ENCODE results near the gene CHRND.
"Not testable (repeated sequence)": the region's sequence is repeated elsewhere in the genome, so short reads cannot be mapped to it uniquely, and the experiment has no call there.

The CHRND gene

DNA sequence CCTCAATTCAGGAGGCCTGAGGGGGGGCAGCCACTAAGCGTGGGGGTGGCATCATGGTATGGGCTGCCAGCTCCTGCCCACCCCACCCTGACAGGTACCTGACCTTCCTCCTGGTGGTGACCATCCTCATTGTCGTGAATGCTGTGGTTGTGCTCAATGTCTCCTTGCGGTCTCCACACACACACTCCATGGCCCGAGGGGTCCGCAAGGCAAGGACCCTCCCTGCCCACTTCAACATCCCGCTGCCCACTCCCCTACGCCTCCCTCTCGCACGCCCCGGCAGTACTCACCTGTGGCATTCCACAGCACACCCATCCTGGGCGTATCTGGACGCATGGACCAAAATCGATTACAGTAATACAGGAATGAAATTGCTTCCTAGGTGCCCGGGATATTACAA, 17.5 kb downstream of the CHRND start:
- DNase-seq (ENCODE audit: low spot score) = no peak

DNA sequence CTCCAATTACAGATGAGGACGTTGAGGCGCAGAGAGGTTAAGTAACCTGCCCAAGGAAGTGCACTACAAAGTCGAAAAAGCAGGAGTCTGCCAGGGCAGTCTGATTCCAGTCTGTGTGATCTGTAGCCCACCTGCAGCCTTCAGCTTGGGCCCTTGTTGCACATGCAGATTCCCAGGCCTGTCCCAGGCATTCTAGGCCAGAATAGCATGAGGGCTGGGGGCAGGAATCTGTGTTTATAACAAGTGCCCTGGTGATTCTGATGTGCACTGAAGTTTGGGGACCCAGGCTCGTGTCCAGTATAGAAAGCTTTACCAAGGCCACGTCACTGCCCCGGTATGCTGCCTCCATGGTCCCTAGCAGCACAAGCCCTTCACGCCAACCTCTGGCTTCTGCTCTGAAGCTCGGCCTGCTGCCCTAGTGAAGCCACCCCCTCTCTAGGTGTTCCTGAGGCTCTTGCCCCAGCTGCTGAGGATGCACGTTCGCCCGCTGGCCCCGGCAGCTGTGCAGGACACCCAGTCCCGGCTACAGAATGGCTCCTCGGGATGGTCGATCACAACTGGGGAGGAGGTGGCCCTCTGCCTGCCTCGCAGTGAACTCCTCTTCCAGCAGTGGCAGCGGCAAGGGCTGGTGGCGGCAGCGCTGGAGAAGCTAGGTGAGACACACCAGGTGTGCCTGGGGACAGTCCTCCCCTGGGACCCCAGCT, 18.1 kb downstream of the CHRND start:
- no peak for DNase-seq (ENCODE audit: low spot score)

DNA sequence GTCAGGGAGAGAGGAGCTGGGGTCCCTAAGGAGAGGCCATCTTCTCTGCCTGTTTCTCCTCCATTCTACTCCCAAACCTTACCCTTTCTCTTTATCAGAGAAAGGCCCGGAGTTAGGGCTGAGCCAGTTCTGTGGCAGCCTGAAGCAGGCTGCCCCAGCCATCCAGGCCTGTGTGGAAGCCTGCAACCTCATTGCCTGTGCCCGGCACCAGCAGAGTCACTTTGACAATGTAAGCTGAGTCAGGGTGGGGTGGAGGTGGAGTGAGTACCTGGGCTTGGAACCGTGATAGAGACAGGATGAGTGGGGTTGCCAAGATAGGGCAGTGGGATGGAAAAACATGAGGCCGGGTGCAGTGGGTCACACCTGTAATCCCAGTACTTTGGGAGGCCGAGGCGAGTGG, 18.7 kb downstream of the CHRND start:
- no peak for DNase-seq (ENCODE audit: low spot score)

DNA sequence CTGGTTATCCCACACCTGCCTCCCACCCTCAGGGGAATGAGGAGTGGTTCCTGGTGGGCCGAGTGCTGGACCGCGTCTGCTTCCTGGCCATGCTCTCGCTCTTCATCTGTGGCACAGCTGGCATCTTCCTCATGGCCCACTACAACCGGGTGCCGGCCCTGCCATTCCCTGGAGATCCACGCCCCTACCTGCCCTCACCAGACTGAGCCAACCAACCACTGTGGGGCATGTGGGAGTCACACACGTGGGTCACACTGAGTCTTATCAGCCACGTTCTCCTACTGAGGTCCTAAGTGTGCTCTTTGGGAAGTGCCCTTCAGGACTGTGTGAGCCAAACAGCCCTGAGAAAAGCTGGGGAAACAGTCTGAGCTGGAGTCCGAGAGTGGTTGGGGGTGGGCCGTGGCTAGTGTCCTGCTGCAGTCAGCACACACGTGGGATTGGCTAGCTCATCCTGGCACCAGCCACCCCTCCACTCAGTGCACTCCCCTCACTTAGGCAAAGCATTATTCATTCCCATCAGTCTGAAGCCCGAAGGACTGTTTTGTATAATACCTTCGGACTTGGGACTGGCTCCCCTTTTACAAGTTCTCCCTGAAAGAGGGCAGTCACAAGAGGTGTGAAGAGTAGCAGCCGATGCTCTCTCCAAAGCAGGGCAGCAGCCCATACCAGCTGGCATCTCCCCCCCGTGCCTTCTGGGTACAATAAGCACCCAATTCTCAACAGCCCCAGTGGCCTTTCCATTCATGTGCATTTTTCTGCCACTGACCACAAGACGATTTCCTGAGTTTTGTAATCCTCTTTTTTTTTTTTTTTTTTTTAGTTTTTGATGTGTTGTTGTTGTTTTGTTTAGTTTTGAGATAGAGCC, 19.8 kb downstream of the CHRND start:
- no peak for DNase-seq (ENCODE audit: low spot score)

DNA sequence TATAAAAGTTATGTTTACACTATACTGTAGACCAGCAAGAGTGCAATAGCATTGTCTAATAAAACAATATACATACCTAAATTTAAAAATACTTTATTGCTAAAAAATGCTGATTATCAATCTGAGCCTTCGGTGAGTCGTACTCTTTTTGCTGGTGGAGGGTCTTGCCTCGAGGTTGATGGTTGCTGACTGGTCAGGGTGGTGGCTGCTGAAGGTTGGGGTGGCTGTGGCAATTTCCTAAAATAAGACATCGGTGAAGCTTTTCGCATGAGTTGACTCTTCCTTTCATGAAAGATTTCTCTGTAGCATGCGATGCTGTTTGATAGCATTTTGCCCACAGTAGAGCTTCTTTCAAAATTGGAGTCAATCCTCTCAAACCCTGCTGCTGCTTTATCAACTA, 22.0 kb downstream of the CHRND start:
- no peak for DNase-seq (ENCODE audit: low spot score)

DNA sequence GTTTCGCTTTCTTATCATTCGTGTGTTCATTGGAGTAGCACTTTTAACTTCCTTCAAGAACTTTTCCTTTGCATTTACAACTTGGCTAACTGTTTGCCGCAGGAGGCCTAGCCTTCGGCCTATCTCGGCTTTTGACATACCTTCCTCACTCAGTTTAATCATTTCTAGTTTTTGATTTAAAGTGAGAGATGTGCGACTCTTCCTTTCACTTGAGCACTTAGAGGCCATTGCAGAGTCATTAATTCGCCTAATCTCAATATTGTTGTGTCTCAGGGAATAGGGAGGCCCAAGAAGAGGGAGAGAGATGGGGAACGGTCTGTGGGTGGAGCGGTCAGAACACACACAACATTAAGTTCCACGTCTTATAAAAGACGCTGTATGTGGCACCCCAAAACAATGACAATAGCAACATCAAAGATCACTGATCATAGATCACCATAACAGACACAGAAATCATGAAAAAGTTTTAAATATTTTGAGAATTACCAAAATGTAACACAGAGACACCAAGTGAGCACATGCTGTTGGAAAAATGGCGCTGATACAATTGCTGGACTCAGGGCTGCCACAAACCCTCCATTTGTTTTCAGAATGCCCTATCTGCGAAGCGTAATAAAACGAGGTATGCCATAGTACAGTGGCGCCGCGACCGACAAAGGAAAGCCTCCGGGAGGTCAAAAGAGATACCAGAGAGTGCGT, 23.8 kb downstream of the CHRND start:
- DNase-seq (ENCODE audit: low spot score) = no peak

DNA sequence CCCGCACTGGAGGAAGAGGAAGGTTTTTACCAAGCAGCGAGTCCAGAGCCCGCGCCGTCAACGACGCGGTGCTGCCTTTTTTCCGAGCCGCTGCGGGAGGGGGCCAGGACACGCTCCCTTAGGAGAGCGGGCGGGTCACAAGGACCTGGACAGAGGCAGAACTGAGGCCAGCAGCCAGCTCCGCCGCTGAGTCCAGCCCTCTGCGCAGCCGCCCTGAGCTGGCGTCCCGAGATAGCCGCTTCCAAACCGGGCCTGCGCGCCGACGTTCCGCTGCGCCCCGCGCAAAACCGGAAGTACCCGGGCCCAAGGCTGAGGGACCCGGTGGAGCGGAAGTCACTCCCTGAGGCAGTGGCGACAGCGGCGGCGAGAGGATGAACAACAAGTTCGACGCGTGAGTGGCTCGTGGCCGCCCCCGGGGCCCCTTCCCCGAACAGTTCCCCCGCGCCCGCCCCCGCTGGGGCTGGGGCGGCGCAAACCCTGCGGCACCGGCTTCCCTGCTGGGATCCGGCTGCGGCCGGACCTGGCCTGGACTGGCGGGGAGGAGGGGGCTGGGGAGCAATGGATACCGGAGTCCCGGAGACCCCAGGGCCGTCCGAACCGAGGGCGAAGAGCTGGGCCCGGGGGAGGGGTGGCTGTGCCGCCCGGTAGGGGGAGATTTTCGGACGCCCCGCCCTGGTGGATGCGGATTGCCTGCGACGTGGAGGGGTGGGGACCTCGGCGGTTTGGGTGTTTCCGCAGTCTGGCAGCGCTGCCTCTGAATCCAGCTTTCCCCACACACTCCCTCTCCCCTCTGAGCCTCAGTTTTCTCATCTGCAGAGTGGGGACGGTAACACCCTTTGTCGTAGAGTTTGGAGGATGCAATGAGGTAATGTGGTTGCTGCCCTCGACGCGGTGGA, 24.6 kb downstream of the CHRND start, which contains the start of the genes EIF4E2 and TIGD1:
TSS of gene EIF4E2 (plus strand) at position 336 of the 896 bp plus-strand sequence. CDS start at position 372, 36 bp downstream.
TSS of gene TIGD1 (minus strand) at position 204 of the 896 bp plus-strand sequence. CDS start 675 bp downstream, outside the sequence.
- DNase-seq (ENCODE audit: low spot score) = peak; percentile 91

DNA sequence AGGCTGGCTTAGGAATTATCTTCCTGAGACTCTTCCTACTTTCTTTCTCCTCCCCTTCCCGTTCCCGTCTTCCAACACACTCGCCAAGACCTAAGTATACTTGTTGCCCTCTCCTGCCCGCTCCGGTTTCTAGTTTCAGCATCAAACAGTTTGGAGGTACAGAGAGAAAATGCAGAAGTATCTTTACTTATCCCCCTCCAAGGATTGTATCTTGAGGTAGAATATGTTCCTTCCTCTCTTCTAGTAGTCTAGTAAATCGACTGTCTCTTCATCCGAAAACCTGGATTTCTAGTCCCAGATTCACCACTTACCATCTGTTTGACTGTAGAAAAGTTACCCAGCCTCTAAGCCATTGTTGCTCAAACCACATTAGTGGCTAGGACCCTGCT, 25.3 kb downstream of the CHRND start:
- DNase-seq (ENCODE audit: low spot score) = peak; percentile 4

DNA sequence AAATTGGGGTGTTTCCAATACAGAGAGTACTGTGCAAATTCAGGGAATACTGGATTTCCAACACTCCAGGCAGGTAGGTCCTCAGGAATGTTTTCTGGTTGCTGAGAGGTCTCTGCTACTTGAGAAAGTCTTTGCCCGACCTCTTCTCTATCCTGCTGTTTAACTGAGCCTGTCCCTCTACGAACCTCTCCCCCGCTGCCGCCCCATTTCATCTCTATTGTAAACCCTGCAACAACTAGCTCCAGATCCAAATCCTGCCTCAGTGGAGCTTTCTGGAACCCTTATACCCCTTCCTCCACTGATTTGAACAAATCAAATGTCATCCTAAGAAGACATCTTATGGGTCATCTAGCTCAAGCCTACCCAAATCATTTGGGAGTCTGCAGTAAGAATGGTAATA, 25.8 kb downstream of the CHRND start:
- DNase-seq (ENCODE audit: low spot score) = no peak

DNA sequence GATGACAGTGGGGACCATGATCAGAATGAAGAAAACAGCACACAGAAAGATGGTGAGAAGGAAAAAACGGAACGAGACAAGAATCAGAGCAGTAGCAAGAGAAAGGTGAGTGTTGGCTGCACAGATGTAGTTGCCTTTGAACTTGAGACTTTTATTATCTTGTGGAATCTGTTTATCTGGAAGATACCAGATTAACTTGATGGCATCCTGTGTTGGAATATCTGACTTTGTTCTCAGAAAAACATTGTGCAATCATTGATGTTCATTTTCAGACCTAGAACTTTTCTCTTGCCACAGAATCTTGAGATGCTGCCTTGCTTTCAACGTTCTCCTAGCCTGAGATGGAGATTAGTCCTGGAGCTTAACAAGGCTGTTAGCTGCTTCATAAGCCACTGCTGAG, 30.5 kb downstream of the CHRND start:
- no peak for DNase-seq (ENCODE audit: low spot score)

DNA sequence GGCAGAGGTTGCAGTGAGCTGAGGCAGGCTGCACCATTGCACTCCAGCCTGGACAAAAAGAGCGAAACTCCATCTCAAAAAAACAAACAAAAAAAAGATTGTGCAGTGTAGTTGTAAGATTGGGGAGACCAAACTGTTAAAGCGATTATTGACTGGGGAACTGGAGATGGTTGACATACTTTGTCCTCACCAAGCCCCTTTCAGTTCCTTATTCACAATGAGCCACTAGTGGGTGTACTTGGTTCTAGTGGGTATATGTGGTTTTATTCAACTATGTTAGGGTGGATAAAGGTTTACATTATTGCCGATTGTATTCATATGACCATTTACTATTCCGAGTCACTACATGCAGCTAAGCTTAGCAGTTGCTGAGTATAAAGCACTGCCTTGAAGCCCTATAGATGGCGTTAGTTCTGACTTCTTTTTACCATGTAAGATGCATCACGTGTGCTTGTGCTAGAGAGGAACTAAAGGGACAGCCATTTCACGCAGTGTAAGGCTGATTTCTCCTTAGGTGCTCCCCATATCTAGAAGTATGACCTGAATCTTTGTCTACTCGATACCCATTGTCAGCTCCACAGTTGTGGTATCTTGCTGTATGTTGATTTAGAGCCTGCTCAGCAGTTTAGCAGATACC, 36.7 kb downstream of the CHRND start:
- no peak for DNase-seq (ENCODE audit: low spot score)

DNA sequence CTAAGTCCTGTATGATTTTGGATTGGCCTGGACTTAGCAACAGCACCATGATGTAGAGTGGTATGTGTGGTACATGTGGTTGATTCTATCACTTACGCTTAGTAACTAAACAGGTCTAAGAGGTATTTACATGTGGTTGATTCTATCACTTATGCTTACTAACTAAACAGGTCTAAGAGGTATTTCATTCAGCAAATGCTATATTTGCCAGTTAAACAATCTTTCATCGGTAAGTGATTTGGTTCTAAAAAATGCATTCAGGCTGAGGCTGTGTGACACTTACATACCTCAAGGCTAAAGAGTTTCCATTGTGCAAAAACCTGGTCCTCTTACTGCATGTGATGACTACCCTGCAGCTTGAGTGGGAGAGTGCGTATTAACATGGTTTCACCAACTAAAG, 37.6 kb downstream of the CHRND start:
- no peak for DNase-seq (ENCODE audit: low spot score)

DNA sequence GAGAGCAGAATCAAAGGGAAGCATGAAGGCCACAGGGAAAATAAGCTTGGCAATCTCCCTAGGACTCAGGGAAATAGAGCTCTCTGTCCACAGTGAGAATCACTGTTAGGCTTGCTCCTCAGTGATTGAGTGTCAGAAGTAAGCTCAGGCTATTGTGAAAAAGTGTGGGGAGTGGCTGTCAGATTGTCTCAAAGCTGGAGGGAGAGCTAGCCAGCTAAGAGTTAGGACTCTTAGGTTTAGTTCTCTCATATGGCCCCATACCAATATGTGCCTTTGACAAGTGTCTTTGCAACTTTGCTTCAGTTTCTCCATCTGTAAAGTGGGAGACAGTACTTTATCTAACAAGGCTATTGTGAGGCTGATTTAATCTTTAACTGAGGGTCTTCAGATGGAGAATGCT, 41.8 kb downstream of the CHRND start:
- no peak for DNase-seq (ENCODE audit: low spot score)

DNA sequence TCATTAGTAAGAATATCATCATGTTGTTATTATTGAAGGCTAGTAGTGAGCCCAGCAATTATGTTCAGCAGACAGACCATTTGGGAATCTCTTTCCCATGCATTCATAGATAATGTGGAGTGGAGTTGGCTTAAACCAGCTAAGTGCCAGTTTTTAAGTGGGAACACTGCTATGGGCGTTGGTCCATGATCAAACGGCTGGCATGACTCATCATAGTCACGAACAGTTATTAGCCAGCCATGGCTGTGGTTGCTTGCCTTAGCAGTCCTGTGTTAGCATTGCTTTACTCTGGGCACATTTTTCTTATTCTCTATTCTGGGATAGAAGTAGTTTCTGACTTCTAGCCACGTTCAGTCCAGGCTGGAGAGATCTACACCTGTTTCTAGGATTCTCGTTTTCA, 42.2 kb downstream of the CHRND start:
- no peak for DNase-seq (ENCODE audit: low spot score)

DNA sequence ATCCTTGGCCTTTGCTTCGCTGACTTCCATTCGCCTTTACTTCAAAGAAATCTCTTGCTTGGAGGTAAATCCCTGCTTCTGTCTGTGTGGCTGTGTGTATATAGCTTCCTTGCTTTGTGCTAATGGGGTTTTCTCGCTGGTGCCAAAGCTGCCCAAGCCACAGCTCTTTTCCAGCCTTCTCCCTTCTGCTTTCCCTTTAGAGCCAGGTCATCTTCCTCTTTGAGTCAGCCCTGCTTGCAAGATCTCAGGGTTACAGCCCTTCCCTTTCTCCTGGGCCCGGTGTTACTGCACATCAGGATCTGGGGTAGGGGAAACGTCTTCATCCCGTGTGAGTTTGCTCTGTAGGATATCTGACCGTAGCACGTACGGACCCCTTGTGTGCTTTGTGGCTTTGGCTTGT, 43.6 kb downstream of the CHRND start:
- no peak for DNase-seq (ENCODE audit: low spot score)

DNA sequence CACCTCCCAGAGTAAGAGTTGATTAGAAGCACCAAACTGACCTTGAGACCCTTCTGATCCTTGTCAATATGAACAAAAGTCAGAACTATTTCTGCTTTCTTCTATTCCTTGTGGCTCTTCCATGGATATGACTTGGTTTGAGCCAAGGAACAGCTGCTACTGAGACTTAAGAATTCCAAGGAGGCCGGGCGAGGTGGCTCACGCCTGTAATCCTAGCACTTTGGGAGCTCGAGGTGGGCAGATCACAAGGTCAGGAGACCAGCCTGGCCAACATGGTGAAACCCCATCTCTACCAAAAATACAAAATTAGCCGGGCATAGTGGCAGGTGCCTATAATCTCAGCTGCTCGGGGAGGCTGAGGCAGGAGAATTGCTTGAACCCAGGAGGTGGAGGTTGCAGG, 44.5 kb downstream of the CHRND start:
- not testable (repeated sequence) for DNase-seq (ENCODE audit: low spot score)

DNA sequence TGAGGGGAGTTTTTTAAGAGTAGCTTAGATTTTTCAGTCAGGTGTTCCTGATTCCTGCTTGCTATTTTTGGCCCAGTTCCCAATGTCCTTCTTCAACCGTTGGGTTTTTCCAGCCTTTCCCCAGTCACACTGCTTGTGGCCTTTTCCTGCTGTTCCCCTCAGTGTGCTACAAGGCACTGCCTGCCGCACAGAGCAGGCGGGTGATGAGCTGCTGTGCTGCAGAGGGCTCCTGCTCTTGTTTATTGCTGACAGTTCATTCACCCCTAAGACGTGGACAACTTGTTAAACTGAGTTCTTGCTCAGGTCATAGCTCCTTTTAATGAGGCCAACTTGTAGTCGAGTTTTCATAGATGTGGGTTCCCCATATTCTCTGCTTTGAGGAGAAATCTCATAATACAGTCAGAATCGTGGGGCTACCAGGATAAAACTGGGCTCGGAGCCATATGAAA, 45.1 kb downstream of the CHRND start:
- no peak for DNase-seq (ENCODE audit: low spot score)

DNA sequence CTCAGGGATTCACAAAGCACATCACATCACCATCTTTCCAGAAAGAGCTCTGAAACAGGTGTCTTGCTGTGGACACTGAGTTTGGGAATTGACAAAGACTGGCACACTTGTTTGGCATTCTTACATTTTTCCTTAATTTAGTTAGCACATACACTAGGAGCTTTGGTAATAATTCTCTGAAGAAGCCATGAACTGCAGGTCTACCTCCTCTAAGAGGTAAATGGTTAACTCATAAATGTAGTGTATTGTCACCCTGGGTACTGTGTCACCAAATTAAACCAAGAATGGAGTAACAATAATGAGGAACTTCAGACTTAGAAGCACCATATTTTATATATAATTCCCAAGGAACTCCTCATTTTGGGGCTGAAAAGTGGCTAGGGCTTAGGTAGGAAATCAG, 47.1 kb downstream of the CHRND start:
- no peak for DNase-seq (ENCODE audit: low spot score)

DNA sequence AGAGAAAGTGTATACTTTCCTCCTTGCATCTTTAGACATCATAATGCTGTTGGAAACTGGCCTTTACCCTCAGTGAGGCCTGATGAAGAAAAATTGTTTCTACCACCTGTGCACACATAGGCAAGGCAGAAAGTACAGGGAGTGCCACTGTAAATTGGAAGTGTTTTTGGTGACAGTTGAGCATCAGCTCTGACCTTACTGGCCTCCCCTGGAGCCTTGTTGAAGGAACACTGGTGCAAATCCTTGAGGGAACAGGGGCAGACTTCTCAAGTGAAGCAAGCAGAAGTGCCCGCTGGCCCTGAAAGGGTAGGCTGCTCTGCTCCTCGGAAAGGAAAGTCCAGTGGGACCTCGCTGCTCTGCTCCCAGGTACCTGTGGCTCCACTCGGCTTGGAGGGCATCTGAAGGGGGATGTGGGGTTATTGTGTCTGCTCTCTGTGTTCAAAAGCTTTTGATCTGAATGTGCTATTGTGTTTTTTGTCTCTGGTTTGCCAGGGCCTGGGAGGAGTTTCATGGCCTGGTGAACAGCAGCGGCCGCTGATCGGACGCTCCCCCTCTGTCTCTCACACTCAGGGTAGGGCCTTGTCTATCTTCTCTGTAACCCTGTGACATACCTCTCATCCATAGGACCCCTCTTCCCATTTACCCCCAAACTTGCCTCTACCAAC, 47.9 kb downstream of the CHRND start:
- no peak for DNase-seq (ENCODE audit: low spot score)

DNA sequence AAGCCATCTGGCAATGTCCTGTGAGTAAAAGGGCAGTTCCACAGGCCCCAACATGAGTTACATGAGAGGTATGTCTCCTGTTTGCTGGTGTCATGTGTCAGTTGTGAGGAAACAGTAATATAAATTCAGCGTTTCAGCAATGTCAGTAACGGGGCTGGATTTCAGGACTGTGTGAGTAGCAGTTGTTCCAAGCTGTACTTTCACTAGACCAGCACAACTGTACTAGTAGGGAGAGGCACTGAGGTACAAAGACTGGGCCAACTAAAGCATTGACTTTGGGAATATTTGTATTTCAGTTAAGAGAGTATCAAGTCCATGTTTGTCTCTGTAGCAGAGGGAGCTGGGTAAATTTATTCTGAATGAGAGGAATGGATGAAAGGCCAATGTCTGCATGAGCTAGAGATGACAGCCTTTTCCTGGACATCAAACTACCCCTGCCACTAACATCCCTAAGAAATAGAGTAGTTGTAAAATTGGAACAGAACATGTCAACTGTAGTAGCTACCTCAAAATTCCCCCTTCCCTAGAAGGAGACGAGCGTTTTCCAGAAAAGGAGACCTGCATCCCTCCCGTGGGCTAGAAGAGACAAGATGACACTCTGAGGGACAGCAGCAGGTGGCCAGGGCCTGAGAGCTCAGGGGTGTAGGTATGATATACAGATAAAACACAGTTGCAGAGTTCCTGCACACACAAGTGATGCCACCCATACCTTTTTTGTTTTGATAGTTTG, 48.9 kb downstream of the CHRND start:
- DNase-seq (ENCODE audit: low spot score) = no peak

Data from CD4-positive, alpha-beta T cell treated with Interleukin-15 for 4 hours (primary cell).